Astrocyte (in vitro differentiated cells and primary cell): ENCODE measurements around the gene NLGN3. TPM values are rescaled to one million over a fixed set of nuclear protein-coding genes. Genes with fewer than 3 reads are reported as not detected.

Experiments
- DNase-seq: peaks from one replicate; pipeline ENCODE4 v3.0.0-alpha.2; 2010; ENCODE audit warnings: low read depth
- FAIRE-seq: peaks from 2 replicates; lab custom pipeline; 2011; peaks lifted over from hg19 to GRCh38; lab: Jason Lieb, UNC
- H2AFZ ChIP-seq: 2 replicates; pipeline ENCODE4 v1.6.0; 2012; ENCODE audit warnings: low read depth, low read length, inconsistent platforms
- H3K27ac ChIP-seq: 2 replicates; pipeline ENCODE4 v1.5.1; 2011; ENCODE audit warnings: low read depth, low read length, inconsistent platforms
- H3K27me3 ChIP-seq: 2 replicates; pipeline ENCODE4 v1.6.0; 2011; ENCODE audit warnings: low read length, inconsistent platforms; ENCODE audit not compliant: insufficient read depth
- H3K36me3 ChIP-seq: 2 replicates; pipeline ENCODE4 v1.5.1; 2011; ENCODE audit warnings: low read length, inconsistent platforms; ENCODE audit not compliant: insufficient read depth
- H3K4me1 ChIP-seq: 2 replicates; pipeline ENCODE4 v1.5.1; 2011; ENCODE audit warnings: low read length, inconsistent platforms; ENCODE audit not compliant: insufficient read depth
- H3K4me2 ChIP-seq: 2 replicates; pipeline ENCODE4 v1.6.0; 2012; ENCODE audit warnings: low read length, inconsistent platforms
- H3K4me3 ChIP-seq: 2 replicates; pipeline ENCODE4 v1.5.1; 2011; ENCODE audit warnings: low read depth, mild to moderate bottlenecking, low read length, inconsistent platforms; ENCODE audit not compliant: insufficient read depth
- H3K79me2 ChIP-seq: 2 replicates; pipeline ENCODE4 v1.6.0; 2012; ENCODE audit warnings: mild to moderate bottlenecking, low read length, inconsistent platforms; ENCODE audit not compliant: insufficient read depth
- H3K9ac ChIP-seq: 2 replicates; pipeline ENCODE4 v1.6.0; 2012; ENCODE audit warnings: mild to moderate bottlenecking, low read length, inconsistent platforms
- H3K9me3 ChIP-seq: 2 replicates; pipeline ENCODE4 v1.5.1; 2012; ENCODE audit warnings: low read depth, mild to moderate bottlenecking, low read length, inconsistent platforms; ENCODE audit not compliant: insufficient read depth
- H4K20me1 ChIP-seq: 2 replicates; pipeline ENCODE4 v1.6.0; 2012; ENCODE audit warnings: low read length, inconsistent platforms; ENCODE audit not compliant: insufficient read depth
- H3K27ac Mint-ChIP-seq: one replicate; pipeline ENCODE4 v1.8.0; 2021; ENCODE audit warnings: mild to moderate bottlenecking, mixed read lengths; ENCODE audit not compliant: unreplicated experiment
- H3K27me3 Mint-ChIP-seq: one replicate; pipeline ENCODE4 v1.8.0; 2021; ENCODE audit warnings: low read depth, mixed read lengths; ENCODE audit not compliant: unreplicated experiment
- H3K36me3 Mint-ChIP-seq: one replicate; pipeline ENCODE4 v1.8.0; 2021; ENCODE audit warnings: low read depth, mixed read lengths; ENCODE audit not compliant: unreplicated experiment
- H3K4me1 Mint-ChIP-seq: one replicate; pipeline ENCODE4 v1.8.0; 2021; ENCODE audit warnings: low read depth, mixed read lengths; ENCODE audit not compliant: unreplicated experiment
- H3K4me3 Mint-ChIP-seq: one replicate; pipeline ENCODE4 v1.8.0; 2021; ENCODE audit warnings: mild to moderate bottlenecking, moderate library complexity, mixed read lengths; ENCODE audit not compliant: unreplicated experiment
- H3K9me3 Mint-ChIP-seq: one replicate; pipeline ENCODE4 v1.8.0; 2021; ENCODE audit warnings: mild to moderate bottlenecking, mixed read lengths; ENCODE audit not compliant: unreplicated experiment
- CTCF ChIP-seq: IDR thresholded peaks from 2 replicates; pipeline ENCODE4 v1.5.1; 2011; ENCODE audit warnings: low read depth, mild to moderate bottlenecking, inconsistent platforms, low read length, moderate library complexity; ENCODE audit not compliant: insufficient read depth
- EZH2 ChIP-seq: IDR thresholded peaks from 2 replicates; pipeline ENCODE4 v1.6.1; 2012; ENCODE audit warnings: mild to moderate bottlenecking, low read length, inconsistent platforms; ENCODE audit not compliant: insufficient read depth
- total RNA-seq: library from RNA; stranded (reverse); gene quantifications from 2 replicates; pipeline ENCODE4 v1.2.1, GENCODE V29; 2021

The NLGN3 gene
- total RNA-seq, 1 donor from 2014 or later, result 0.93 TPM

GRCh38 chrX:71214152-71214551 is 69.5 kb downstream of the NLGN3 start:
- H3K27ac ChIP-seq, result no peak overlapping the region
- H3K9ac ChIP-seq, result no peak overlapping the region
- H3K4me3 Mint-ChIP-seq, result no peak overlapping the region
- H3K9me3 Mint-ChIP-seq, result no peaks in the 10 kb centered on the region
- H2AFZ ChIP-seq, result no peak overlapping the region
- H3K79me2 ChIP-seq, result no peaks in the 10 kb centered on the region
- H3K27ac Mint-ChIP-seq, result no peak overlapping the region
- no peaks in the 10 kb centered on the region for H3K27me3 ChIP-seq
- no peak overlapping the region for H3K4me2 ChIP-seq
- H3K36me3 Mint-ChIP-seq, result no peaks in the 10 kb centered on the region
- TF ChIP-seq EZH2 (no peak), CTCF (no peak)
- FAIRE-seq (no peak), DNase-seq (no peak)
- H3K27me3 Mint-ChIP-seq, result peaks cover 17% of the 10 kb centered on the region
- H3K4me3 ChIP-seq, result no peak overlapping the region
- H3K4me1 Mint-ChIP-seq, result no peaks in the 10 kb centered on the region
- no peaks in the 10 kb centered on the region for H3K9me3 ChIP-seq
- H3K4me1 ChIP-seq, result no peaks in the 10 kb centered on the region
- H3K36me3 ChIP-seq, result no peaks in the 10 kb centered on the region
- H4K20me1 ChIP-seq, result no peaks in the 10 kb centered on the region

GRCh38 chrX:71214604-71215337 is 70.1 kb downstream of the NLGN3 start:
- TF ChIP-seq CTCF, result no peak
- no peak for TF ChIP-seq EZH2
- H3K27ac Mint-ChIP-seq, result no peak overlapping the region
- H3K4me1 Mint-ChIP-seq, result no peaks in the 10 kb centered on the region
- no peaks in the 10 kb centered on the region for H3K9me3 Mint-ChIP-seq
- Histone ChIP-seq H3K27ac (no peak overlapping the region), H3K4me3 (no peak overlapping the region), H4K20me1 (no peaks in the 10 kb centered on the region), H3K4me2 (no peak overlapping the region), H3K4me1 (no peaks in the 10 kb centered on the region), H2AFZ (no peak overlapping the region), H3K9me3 (no peaks in the 10 kb centered on the region), H3K27me3 (no peaks in the 10 kb centered on the region), H3K79me2 (no peaks in the 10 kb centered on the region), H3K36me3 (no peaks in the 10 kb centered on the region), H3K9ac (no peak overlapping the region)
- H3K27me3 Mint-ChIP-seq, result peaks cover 17% of the 10 kb centered on the region
- FAIRE-seq (no peak), DNase-seq (no peak)
- no peaks in the 10 kb centered on the region for H3K36me3 Mint-ChIP-seq
- H3K4me3 Mint-ChIP-seq, result no peak overlapping the region

GRCh38 chrX:71215338-71215912 is 70.8 kb downstream of the NLGN3 start:
- Histone ChIP-seq H4K20me1 (no peaks in the 10 kb centered on the region), H3K36me3 (no peaks in the 10 kb centered on the region), H2AFZ (no peak overlapping the region), H3K4me1 (no peaks in the 10 kb centered on the region), H3K79me2 (no peaks in the 10 kb centered on the region), H3K4me3 (no peak overlapping the region), H3K27ac (no peak overlapping the region), H3K27me3 (no peaks in the 10 kb centered on the region), H3K9me3 (no peaks in the 10 kb centered on the region), H3K9ac (no peak overlapping the region), H3K4me2 (no peak overlapping the region)
- no peaks in the 10 kb centered on the region for H3K36me3 Mint-ChIP-seq
- H3K4me3 Mint-ChIP-seq, result no peak overlapping the region
- peaks cover 17% of the 10 kb centered on the region for H3K27me3 Mint-ChIP-seq
- no peak for TF ChIP-seq CTCF
- no peak for TF ChIP-seq EZH2
- H3K9me3 Mint-ChIP-seq, result no peaks in the 10 kb centered on the region
- no peaks in the 10 kb centered on the region for H3K4me1 Mint-ChIP-seq
- no peak overlapping the region for H3K27ac Mint-ChIP-seq
- no peak for DNase-seq
- FAIRE-seq, result no peak
